HG02798 (cell line): Measurements from ENCODE around the gene GMPR.

Source experiments
- ATAC-seq: cut with Tn5 transposase; IDR thresholded peaks from one replicate; pipeline ENCODE4 v1.9.1; 2021; ENCODE audit warnings: mild to moderate bottlenecking; ENCODE audit not compliant: unreplicated experiment, poor library complexity

Gene GMPR

GRCh38 chr6:16343593-16343992 lies 105.2 kb downstream of the GMPR start:
- ATAC-seq = no peak

GRCh38 chr6:16344756-16345155 lies 106.4 kb downstream of the GMPR start:
- no peak for ATAC-seq
